GM12891 (cell line): ENCODE measurements around the gene EVA1A.

ENCODE experiments used
- PAX5 ChIP-seq: IDR thresholded peaks from 2 replicates; pipeline ENCODE4 v1.6.1; 2011; ENCODE audit warnings: low read length, moderate library complexity, mild to moderate bottlenecking; ENCODE audit not compliant: insufficient read depth, severe bottlenecking
- POLR2A ChIP-seq: IDR thresholded peaks from 2 replicates; pipeline ENCODE4 v1.6.1; 2011; ENCODE audit warnings: low read depth, low read length, control low read depth
- POLR2AphosphoS5 ChIP-seq: IDR thresholded peaks from 2 replicates; pipeline ENCODE4 v1.6.1; 2011; ENCODE audit warnings: low read depth, low read length, control low read depth
- POU2F2 ChIP-seq: IDR thresholded peaks from 2 replicates; pipeline ENCODE4 v1.6.1; 2011; ENCODE audit warnings: low read depth, mild to moderate bottlenecking, control low read depth, low read length, moderate library complexity
- TAF1 ChIP-seq: IDR thresholded peaks from 2 replicates; pipeline ENCODE4 v1.6.1; 2011; ENCODE audit warnings: low read depth, low read length, control low read depth

- TF ChIP-seq POLR2A = no peak
- no peak for TF ChIP-seq POU2F2
- TF ChIP-seq POLR2AphosphoS5 = no peak
- no peak for TF ChIP-seq PAX5
- TF ChIP-seq TAF1 = no peak
Observed at GRCh38 chr2:75506101-75506697, 54.5 kb downstream of the EVA1A start.
